T-helper 1 cell treated with Interleukin-12 subunit alpha and Interleukin-12 subunit beta and Interleukin-4 antibody, amounts not matched to agents 30 ng/mL and 1 ng/mL, for 36 hours (primary cell): ENCODE measurements around the gene TTLL12. TPM values are rescaled to one million over a fixed set of nuclear protein-coding genes. Genes with fewer than 3 reads are reported as not detected.
"Not testable (repeated sequence)": the region's sequence is repeated elsewhere in the genome, so short reads cannot be mapped to it uniquely, and the experiment has no call there.

Source experiments
- intact Hi-C: fragments of 100-400 bp; cut with micrococcal nuclease; formaldehyde crosslinking; loops from one replicate; pipeline ENCODE4 v1.15.1; 2024
- total RNA-seq: library from RNA; stranded (reverse); gene quantifications from 2 replicates; pipeline ENCODE4 v1.2.3, GENCODE V29; 2022

Gene TTLL12
- total RNA-seq, 1 donor from 2014 or later = 41.1 TPM

- intact Hi-C loops = no loop called here
These were observed 28.9 kb downstream of the TTLL12 start for GRCh38 chr22:43157874-43158546.

- intact Hi-C loops = no loop called here
These were observed 30.5 kb downstream of the TTLL12 start for GRCh38 chr22:43156413-43156812.

- intact Hi-C loops = no loop called here
These were observed 31.1 kb downstream of the TTLL12 start for GRCh38 chr22:43155789-43156188.

GRCh38 chr22:43154887-43155536 is 31.9 kb downstream of the TTLL12 start:
- intact Hi-C loops = no loop called here

DNA sequence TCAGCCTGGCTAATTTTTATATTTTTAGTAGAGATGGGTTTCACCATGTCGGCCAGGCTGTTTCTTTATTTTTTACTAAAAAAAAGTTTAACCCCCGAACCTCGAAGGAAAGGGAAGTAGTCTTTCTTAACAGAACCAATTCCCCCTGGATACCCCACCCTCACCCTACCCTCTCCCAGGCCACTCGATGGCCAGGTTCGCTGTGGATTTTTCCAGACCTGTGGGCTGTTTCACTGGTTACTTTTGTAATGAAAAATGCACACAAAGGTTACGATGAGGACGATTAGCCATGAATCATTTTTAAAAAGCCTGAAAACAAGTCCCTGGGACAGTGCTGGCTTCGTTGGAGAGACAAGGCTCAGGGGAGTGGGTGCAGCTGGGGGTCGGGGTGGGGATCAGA is 33.0 kb downstream of the TTLL12 start:
- intact Hi-C loops = loop anchor here (2.0 kb wide), 1 partner anchor 43 kb away; the partner anchor contains the start of gene BIK

- intact Hi-C loops = loop anchor here (1.0 to 2.0 kb wide), 3 partner anchors 9 to 42 kb away; partner anchors contain the start of genes BIK and MCAT
These were observed 34.4 kb downstream of the TTLL12 start for GRCh38 chr22:43152357-43153071.

- intact Hi-C loops = loop anchor here (1.0 to 2.0 kb wide), 3 partner anchors 9 to 41 kb away; partner anchors contain the start of genes BIK and MCAT
These were observed 35.0 kb downstream of the TTLL12 start for GRCh38 chr22:43152003-43152356.

DNA sequence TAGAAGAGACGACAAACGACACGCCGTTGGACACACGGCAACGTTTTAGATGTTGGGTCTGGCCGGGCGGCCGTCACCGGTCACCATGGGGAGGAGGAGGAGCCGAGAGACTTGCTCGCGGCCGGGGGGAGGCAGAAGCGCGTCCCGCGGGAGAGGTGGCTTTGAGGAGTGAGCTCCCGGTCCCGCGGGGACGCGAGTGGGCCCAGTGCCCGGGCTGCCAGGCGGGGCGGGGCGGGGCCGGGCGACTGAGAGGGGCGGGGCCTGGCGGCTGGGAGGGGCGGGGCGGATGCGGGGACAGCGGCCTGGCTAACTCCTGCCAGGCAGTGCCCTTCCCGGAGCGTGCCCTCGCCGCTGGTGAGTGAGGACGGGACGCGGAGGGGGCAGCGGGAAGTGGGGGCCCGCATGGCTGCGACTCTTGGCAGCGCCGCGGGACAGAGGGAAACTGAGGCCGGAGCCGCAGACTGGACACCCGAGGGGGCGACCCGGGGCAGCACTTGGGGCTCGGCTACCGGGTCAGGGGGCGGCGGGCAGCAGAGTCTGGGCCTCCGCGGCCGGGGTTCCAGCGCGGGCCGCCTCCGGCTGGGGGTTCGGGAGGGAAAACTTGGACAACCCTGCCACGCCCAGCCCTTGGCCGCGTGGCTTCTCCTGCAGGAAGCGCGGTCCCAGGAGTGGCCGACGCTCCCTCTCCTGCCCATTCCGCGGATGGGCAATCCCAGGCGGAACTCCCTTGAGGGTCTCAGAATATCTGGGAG is 35.5 kb downstream of the TTLL12 start, which contains the start of gene TSPO:
TSPO (plus strand) TSS at position 309 of the 752 bp plus-strand sequence. CDS start 7,680 bp downstream, outside the sequence.
- intact Hi-C loops = loop anchor here (1.0 to 2.0 kb wide), 5 partner anchors 8 to 137 kb away; partner anchors contain the start of genes BIK, MCAT, PACSIN2 and TTLL1

DNA sequence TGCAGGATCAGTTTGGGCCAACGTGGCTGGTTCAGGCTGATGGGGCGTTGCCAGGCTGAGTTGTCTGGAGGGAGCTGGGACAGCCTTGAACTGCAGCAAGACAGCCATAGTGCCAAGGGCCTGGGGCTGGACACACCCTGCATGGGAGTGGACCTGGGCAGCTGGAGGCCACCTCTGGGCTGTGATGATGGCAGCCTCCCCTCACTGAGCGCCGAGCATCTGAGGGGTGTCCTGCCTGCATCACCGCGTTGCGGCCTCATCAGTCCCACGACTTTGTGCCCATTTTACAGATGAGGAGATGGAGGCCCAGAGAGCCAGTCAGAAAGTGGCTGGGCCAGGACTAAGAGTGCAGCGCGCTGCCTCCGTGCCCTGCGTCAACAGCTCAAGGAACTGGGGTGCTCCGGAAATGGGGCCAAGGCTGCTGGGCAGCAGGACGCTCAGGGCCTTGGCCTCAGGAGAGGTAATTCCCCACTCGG is 36.2 kb downstream of the TTLL12 start:
- intact Hi-C loops = loop anchor here (2.0 kb wide), 2 partner anchors 62 to 136 kb away; partner anchors contain the start of genes PACSIN2 and TTLL1

DNA sequence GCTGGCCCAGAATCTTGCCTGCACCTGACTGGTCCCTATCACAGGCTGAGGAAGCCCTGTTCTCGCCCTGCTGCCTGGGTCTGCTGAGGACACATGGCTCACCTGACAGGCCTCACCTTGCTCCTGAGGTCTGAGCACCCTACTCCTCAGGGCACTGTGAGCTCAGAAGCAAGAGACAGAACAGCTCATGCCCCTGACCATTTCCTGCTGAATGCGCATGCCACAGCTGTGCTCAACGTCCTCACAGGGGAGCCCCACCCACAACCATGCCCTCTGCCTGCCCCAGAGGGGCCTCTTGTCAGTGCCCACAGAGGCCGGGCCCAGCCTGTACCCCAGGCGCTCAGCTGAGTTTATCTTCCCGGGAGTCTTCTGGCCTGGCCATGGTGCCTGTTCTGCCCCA is 38.4 kb downstream of the TTLL12 start:
- intact Hi-C loops = no loop called here

- intact Hi-C loops = no loop called here
These were observed 39.1 kb downstream of the TTLL12 start for GRCh38 chr22:43147821-43148220.

- intact Hi-C loops = not testable (repeated sequence)
These were observed 40.6 kb downstream of the TTLL12 start for GRCh38 chr22:43146332-43146731.

DNA sequence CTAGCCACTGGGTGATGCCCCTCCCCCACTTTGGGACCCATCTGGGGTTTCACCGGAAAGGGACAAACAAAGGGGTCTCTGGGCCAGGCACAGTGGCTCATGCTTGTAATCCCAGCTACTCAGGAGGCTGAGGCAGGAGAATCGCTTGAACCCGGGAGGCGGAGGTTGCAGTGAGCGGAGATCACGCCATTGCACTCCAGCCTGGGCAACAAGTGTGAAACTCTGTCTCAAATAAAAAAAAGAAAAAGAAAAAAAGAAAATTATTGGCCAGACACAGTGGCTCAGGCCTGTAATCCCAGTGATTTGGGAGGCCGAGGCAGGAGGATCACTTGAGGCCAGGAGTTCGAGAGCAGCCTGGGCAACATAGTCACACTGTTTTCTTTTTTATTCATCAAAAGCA is 41.6 kb downstream of the TTLL12 start:
- intact Hi-C loops = not testable (repeated sequence)

DNA sequence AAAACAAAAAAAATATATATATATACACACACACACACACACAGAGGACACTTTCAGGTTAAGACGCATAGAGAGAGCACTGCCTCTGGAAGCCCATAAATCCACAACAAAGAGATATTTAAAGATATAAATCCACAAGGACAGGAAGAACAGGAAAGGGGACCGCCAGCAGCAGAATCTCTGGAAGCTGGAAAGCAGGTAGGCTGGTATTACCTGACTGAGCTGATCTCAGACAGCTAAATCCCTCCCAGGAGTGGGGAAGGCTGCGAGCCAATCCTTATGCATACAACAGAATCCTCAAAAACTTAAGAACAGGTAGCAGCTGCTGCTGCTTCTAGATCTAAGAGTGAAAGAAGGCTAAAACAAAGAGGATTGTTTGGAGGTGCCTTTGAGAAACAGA is 42.0 kb downstream of the TTLL12 start:
- intact Hi-C loops = no loop called here

DNA sequence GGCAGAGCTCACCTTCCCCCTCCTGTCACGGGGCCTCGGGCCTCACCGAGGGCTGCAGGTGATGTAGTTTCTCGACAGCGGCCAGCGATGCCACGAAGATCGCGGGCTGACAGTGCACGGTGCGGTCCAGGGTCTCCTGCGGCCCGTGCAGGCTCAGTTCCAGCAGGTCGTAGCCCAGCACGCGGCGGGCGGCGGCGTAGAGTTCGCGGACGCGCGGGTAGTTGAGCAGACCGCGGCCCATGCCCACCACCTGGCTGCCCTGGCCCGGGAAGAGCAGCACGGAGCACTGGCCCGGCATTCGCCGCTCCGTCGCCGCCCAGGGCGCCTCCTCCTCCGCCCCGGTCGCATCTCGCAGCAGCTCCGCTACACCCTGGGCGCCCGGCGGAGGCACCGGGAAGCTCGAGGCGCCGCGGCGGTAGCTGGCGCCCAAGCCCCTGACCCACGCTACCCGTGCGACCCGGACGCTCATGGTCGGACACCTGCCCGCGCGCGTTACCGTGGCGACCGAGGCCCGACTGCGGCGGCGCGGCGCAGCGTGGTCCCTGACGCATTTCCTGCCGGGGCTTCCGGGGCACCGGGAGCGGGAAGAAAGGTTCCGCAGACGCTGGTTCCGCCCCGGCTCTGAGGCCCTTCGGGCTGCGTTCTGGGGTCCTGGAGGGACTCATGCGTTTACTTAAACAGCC is 43.9 kb downstream of the TTLL12 start, which contains the start of gene MCAT:
MCAT (minus strand) TSS at position 519 of the 683 bp plus-strand sequence; CDS start at position 469, 50 bp downstream.
- intact Hi-C loops = loop anchor here (1.0 to 2.0 kb wide), 4 partner anchors 9 to 128 kb away; partner anchors contain the start of genes PACSIN2, TTLL1 and TTLL12

DNA sequence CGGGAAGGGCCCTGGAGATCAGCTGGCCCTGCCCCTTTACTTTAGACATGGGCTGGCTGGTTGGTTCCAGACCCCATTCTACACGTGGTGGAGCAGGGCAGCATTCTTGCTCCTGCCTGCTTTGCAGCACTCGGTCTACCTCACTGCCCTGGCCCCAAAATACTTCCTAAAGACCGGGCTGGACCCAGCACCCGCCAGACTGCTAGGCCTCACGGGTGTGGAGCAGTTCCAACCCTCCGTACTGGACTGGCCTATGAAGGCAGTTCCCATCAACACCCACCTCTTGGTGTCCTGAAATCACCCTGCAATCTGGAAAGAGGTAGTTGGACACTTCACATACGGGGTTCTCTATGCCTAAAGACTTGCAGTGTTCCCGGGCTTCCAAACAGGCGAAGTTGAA is 50.1 kb downstream of the TTLL12 start:
- intact Hi-C loops = no loop called here

DNA sequence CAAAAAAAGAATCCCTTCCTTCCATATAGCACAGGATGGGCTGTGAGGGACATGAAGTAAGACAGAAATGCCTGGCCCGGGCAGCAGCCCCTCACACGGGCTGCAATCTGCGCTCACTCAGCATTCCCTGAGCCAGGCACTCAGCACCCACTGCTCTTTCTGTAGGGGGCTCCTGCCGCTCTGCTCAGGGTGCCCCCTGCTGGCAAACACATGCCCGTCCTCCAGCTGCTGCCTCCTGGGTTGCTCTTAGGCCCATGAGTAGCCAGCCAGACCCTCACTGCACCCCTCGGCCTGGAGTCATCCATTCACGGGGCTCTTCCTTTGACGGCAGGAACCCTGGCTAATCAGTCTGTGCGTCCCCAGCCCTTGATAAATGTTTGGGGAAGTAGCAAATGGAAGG is 50.7 kb downstream of the TTLL12 start:
- intact Hi-C loops = no loop called here

DNA sequence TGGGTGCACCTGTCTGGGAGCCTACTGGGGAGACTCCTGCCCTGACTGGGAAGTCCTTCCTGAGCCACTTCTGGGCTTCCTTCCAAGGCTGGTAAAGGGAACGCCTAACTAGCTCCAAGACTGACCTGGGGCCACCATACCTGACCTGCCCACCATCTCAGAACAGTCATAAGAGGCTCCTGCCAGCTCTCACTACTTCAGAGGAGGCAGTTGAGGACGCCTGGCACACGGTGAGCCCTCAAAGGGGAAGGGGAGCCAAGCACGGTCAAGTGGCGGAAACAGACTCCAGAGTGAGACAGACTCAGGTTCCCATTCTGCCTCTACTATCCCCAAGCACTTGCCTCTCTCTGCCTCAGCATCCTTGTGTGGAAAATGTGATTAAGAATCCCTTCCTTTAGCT is 51.4 kb downstream of the TTLL12 start:
- intact Hi-C loops = no loop called here

- intact Hi-C loops = no loop called here
These were observed 52.4 kb downstream of the TTLL12 start for GRCh38 chr22:43134553-43134952.

GRCh38 chr22:43133401-43133800 is 53.5 kb downstream of the TTLL12 start:
- intact Hi-C loops = no loop called here
